Eye (tissue), 1 donor: Measurements from ENCODE around the gene DUS1L.
"Not testable (repeated sequence)": the region's sequence is repeated elsewhere in the genome, so short reads cannot be mapped to it uniquely, and the experiment has no call there.

Source experiments
- DNase-seq: peaks from one replicate; pipeline ENCODE4 v3.0.0-alpha.2; 2015

The DUS1L gene

GRCh38 chr17:82038796-82039409 lies 26.7 kb downstream of the DUS1L start:
- DNase-seq, result not testable (repeated sequence)

DNA sequence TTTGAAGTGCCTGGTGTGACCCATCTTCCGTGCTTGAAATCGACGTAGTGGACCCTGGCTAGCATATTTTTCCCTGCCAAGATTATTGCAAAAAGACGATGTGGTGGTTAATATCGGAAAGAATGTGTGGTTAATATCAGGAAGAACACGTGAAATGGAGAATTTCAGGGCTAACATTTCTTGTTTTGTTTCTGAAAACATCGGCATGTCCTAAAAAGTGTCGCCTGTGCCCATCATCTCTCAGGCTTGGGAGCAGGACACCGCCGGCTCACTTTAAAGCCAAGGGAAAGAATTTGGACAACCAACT lies 27.8 kb downstream of the DUS1L start:
- DNase-seq, result no peak

DNA sequence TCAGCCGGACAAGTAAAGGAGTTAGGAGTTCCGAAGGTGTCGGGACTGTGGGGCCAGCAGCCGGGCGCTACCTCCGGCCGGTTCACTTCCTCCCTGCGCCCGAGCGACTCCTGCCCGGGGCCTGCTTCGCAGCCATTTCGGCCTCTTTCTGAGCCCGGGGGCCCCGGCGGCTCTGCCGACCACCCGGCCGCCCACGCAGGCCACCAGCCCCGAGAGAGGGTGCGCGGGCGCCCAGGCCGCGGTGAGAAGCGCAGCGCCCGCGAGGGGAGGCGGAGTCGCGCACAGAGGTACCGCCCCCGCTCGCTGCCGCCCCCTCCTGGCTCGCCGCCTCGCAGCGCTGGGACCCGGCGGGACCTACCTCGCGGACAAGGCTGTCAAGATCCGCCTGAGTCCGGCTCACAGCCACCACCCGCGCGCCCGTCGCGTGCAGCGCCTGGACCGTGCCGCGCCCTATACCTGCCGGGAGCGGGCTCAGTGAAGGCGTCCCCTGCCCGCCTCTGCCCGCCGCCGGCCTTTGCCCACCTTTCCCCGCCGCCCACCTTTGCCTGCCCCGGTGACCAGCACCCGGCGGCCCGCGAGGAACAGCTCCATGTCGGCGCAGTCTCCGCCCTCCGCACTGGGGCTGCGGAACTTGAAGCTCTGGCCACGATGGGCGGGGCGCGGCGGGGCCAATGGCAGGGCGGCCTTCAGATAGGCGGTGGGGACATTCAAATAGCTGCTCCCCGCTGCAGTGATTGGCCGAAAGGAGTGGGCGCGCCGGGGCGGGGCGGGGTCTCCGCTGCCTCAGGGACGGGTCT lies 28.3 kb downstream of the DUS1L start, which contains the start of gene DCXR:
Gene DCXR (minus strand): TSS at position 606 of the 797 bp plus-strand sequence. CDS start 15 bp downstream, at position 591.
- DNase-seq, result peak; percentile 98

- no peak for DNase-seq
These were observed 28.9 kb downstream of the DUS1L start for GRCh38 chr17:82036634-82037091.

DNA sequence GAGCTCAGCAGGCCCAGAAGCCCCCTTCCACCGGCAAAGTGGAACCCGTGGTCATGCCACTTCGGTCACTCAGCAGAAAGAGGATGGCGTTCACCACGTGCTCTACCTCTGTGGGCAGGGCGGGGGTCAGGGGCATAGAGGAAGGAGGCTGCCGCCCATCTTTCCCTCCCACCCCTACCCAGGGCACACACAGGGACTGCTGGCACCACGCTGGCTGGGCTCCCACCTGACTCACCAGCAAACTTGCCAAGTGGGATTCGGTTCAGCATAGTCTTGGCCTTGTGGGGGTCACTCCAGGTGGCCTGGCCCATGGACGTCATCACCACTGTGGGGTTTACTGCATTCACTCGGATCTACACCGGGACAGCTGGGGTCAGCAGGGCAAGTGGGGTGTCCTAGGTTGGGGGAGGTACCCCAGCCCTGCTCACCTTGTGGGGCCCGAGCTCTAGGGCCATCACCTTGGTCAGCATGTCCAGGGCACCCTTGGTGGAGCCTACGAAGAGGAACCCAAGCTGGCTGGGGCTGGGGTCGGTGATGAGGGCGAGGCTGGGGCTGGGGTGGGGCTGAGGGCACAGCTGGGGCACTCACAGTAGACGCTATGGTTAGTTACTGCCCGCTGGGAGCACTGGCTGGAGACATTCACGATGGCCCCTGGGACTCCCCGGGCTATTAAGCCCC lies 29.5 kb downstream of the DUS1L start:
- DNase-seq, result no peak

DNA sequence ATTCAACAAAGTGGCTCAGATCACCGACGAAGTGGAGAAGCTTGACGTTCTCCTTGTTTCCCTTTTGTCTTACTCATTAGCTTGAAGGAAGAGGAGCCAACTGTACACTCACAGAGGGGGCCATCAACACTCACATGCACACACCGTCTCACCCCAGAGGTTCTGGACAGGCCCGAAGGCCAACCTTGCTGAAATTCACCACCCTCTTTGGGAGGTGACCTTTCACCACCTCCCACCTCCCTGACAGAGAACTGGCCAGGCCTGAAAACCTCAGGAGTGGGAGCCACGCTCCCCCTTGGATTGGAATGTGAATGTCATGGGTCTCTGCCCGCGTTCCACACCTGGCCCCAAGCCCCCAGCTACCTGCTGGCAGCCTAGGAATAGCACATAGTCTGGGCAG lies 30.1 kb downstream of the DUS1L start:
- DNase-seq, result no peak

DNA sequence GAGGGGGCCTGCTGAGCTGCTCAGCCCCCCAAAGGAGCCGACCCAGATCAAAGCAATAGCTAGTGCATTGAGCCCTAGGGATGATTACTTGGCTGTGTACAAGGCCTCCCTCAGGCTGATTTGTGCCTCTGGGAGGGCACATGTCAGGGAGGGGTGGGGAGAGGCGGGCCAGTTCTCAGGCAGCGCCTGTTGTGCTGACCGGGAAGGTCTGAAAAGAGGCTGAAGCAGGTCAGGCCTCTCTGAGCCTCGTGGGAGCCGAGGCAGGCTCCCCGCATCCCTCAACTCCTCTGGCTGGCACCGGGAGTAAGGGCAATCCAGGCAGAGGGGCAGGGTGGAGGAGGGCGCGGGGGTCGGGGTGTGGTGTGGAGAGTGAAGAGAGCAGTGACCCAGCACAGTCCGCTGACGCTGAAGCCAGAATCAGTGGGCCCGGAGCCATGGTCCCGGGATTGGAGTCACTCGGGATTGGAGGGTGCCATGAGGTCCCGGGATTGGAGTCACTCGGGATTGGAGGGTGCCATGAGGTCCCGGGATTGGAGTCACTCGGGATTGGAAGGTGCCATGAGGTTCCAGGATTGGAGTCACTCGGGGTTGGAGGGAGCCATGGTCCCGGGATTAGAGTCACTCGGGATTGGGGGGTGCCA lies 31.1 kb downstream of the DUS1L start:
- DNase-seq, result no peak

- DNase-seq, result no peak
These were observed 32.1 kb downstream of the DUS1L start for GRCh38 chr17:82033359-82034085.

- DNase-seq, result peak; percentile 26
These were observed 33.5 kb downstream of the DUS1L start for GRCh38 chr17:82031885-82032627.

- peak; percentile 74 for DNase-seq
These were observed 34.2 kb downstream of the DUS1L start, which contains the start of gene RAC3 for GRCh38 chr17:82031303-82031884. Gene RAC3, plus strand, starts transcription at chr17:82031678. Its CDS starts 84 bp downstream, at chr17:82031762.

DNA sequence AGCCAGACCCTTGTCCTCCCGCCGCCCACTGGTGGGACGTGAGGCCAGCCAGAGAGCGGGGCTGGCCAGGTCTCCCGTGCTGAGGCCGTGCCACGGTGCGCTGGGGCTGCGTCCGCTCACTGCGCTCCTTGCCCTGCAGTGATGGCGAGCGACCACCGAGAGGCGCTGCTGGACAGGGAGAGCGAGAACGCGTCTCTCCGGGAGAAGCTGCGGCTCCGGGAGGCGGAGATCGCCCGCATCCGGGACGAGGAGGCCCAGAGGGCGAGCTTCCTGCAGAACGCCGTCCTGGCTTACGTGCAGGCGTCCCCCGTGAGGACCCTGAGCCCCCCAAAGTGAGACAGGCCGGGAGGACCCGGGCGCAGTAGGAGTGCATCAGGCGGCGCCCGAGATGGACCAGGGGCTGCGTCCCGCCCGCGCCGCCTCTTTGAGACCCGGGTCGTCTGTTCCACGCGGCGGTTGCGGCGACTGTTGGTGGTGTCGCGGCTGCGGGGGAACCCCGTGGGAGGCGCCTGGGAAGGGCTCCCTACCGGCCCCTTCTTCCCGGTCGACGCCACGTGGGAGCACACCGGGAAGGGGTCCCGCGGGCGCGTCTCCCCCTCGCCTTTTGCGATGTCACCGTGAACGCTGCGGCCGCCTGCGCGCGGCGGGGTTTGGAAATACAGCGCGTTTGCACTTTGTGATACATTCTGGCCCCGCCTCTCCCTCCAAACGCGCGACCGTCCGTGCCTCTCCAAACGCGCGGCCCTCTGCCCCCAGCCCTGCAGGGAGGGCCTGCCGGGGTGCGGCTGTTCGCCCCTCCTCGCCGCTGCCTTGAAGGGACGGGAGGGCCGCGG lies 34.9 kb downstream of the DUS1L start:
- peak; percentile 92 for DNase-seq

DNA sequence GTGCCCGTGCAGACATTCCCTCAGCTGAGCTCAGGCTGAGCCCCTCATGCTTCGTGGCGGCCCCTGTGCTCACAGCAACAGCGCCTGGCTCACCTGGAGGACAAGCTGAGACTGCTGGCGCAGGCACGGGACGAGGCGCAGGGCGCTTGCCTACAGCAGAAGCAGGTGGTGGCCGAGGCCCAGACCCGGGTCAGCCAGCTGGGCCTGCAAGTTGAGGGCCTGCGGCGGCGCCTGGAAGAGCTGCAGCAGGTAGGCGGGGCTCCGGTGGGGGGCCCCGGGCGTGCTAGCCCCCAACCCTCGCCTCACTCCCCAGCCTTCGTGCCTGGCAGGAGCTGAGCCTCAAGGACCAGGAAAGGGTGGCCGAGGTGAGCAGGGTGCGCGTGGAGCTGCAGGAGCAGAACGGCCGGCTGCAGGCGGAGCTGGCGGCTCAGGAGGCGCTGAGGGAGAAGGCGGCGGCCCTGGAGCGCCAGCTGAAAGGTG lies 35.6 kb downstream of the DUS1L start:
- DNase-seq, result no peak

GRCh38 chr17:82029391-82029790 lies 36.2 kb downstream of the DUS1L start:
- no peak for DNase-seq

GRCh38 chr17:82028966-82029365 lies 36.6 kb downstream of the DUS1L start:
- no peak for DNase-seq

GRCh38 chr17:82028246-82028645 lies 37.4 kb downstream of the DUS1L start:
- DNase-seq, result no peak

GRCh38 chr17:82025401-82026107 lies 40.0 kb downstream of the DUS1L start:
- no peak for DNase-seq

DNA sequence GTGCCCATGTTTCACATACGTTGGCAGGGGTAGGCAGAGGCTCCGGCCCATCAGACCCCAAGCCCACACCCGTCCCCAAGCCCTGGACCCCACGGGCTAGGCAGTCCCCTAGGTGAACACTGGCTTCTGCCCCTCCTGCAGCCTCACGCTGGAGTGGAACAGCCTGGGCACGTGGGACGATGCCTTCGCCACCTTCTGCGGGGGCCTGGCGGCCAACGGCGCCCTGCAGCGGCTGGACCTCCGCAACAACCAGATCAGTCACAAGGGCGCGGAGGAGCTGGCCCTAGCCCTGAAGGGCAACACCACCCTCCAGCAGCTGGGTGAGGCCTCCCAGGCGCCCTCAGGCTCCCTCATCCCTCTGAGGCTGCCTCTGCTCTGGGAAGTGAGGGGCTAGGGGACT lies 40.7 kb downstream of the DUS1L start:
- DNase-seq, result no peak

DNA sequence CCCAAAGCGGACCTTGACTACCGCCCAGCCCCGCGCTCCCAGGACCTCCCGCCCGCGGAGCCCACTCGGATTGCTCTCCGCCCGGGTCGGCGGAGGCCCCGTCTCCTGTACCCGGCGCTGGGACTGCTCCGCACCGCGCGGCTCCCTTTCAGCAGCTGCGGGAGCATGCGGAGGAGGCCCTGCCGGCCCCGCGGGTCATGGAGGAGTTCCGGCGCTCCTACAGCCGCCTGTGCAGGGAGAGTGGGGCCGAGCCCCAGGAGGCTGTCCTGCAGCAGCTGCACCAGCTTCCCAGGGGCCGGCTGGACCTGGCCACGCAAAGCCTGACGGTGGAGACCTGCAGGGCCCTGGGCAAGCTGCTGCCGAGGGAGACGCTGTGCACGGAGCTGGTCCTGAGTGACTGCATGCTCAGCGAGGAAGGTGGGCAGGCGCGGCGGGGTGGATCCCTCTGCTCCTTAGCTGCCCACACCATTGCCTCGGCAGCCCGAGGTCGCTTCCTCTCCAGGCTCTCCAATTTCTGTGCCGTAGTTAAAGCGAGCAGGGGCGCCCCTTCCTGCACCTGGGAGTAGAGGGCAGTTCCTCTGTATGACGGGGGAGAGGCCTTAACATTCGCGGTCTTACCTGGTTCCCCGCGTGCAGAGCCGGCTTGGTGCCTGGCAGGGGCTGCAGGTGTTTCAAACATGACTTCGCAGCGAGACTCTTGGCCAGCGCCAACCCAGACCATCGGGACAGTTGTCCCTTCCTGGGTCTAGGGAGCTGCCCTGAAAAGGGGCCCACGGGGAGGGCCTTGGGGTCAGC lies 42.0 kb downstream of the DUS1L start:
- DNase-seq, result no peak

- peak; percentile 100 for DNase-seq
These were observed 42.6 kb downstream of the DUS1L start, which contains the start of gene LRRC45 for GRCh38 chr17:82022981-82023446. Gene LRRC45, plus strand, starts transcription at chr17:82023305. Its CDS starts 339 bp downstream, at chr17:82023644.
